Immature natural killer cell (primary cell): ENCODE measurements around the gene CUBN. TPM values are rescaled to one million over a fixed set of nuclear protein-coding genes. Genes with fewer than 3 reads are reported as not detected.

Experiments used
- DNase-seq, 3 donors: peaks; one replicate each; pipeline ENCODE4 v3.0.0; 2022; ENCODE audit warnings: mixed read lengths in 1 of 3
- H3K27ac Mint-ChIP-seq, 6 donors: one replicate each; pipeline ENCODE4 v1.8.0; 2020; ENCODE audit warnings: mixed read lengths in 6 of 6, mild to moderate bottlenecking in 5 of 6, inconsistent platforms in 4 of 6, moderate library complexity in 3 of 6
- H3K27me3 Mint-ChIP-seq, 3 donors: one replicate each; pipeline ENCODE4 v1.8.0; 2020 to 2021; ENCODE audit warnings: low read depth in 3 of 3, mild to moderate bottlenecking in 3 of 3, mixed read lengths in 3 of 3, moderate library complexity in 3 of 3, inconsistent platforms in 1 of 3
- H3K36me3 Mint-ChIP-seq, 3 donors: one replicate each; pipeline ENCODE4 v1.8.0; 2020; ENCODE audit warnings: mixed read lengths in 3 of 3, inconsistent platforms in 2 of 3, mild to moderate bottlenecking in 2 of 3
- H3K4me1 Mint-ChIP-seq, 2 donors: one replicate each; pipeline ENCODE4 v1.8.0; 2020; ENCODE audit warnings: inconsistent platforms in 2 of 2, mild to moderate bottlenecking in 2 of 2, mixed read lengths in 2 of 2, moderate library complexity in 1 of 2
- H3K4me3 Mint-ChIP-seq, 5 donors: one replicate each; pipeline ENCODE4 v1.8.0; 2020; ENCODE audit warnings: mild to moderate bottlenecking in 5 of 5, mixed read lengths in 5 of 5, inconsistent platforms in 3 of 5, moderate library complexity in 3 of 5
- H3K9me3 Mint-ChIP-seq, 6 donors: one replicate each; pipeline ENCODE4 v1.8.0; 2020; ENCODE audit warnings: mild to moderate bottlenecking in 6 of 6, mixed read lengths in 6 of 6, inconsistent platforms in 4 of 6, moderate library complexity in 3 of 6
- polyA plus RNA-seq, 3 donors: library from polyadenylated mRNA; unstranded; fragments of 300-500 nt; fragmentation: Illumina TruSeq; gene quantifications; one replicate each; pipeline ENCODE4 v1.2.3, GENCODE V29; 2021

Gene CUBN
- polyA plus RNA-seq, 3 donors from 2014 or later = 0.16 to 1.2 TPM; not detected in 1

GRCh38 chr10:16909961-16910792 lies 219.4 kb downstream of the CUBN start:
- Mint-ChIP-seq H3K4me1 (no peaks in the 10 kb centered on the region), H3K9me3 (no peaks in the 10 kb centered on the region), H3K27me3 (peaks cover 0 to 8% (median 2%) of the 10 kb centered on the region in 3 donors), H3K4me3 (no peak overlapping the region), H3K36me3 (peaks cover 0 to 14% (median 7%) of the 10 kb centered on the region in 3 donors), H3K27ac (no peak overlapping the region)
- DNase-seq = no peak

- Mint-ChIP-seq H3K4me3 (no peak overlapping the region), H3K27me3 (peaks cover 0 to 8% (median 2%) of the 10 kb centered on the region in 3 donors), H3K4me1 (no peaks in the 10 kb centered on the region), H3K36me3 (peaks cover 0 to 12% (median 7%) of the 10 kb centered on the region in 3 donors), H3K9me3 (no peaks in the 10 kb centered on the region), H3K27ac (no peak overlapping the region)
- DNase-seq = no peak
Measured at GRCh38 chr10:16909271-16909767, 220.3 kb downstream of the CUBN start.

- peaks cover 0 to 8% (median 6%) of the 10 kb centered on the region in 3 donors for H3K36me3 Mint-ChIP-seq
- peaks cover 1 to 8% (median 3%) of the 10 kb centered on the region in 3 donors for H3K27me3 Mint-ChIP-seq
- H3K4me1 Mint-ChIP-seq = peaks cover 1 to 3% of the 10 kb centered on the region in 2 donors
- no peak overlapping the region for H3K4me3 Mint-ChIP-seq
- DNase-seq = no peak
- H3K27ac Mint-ChIP-seq = no peak overlapping the region
- no peaks in the 10 kb centered on the region for H3K9me3 Mint-ChIP-seq
Measured at GRCh38 chr10:16907687-16908086, 221.9 kb downstream of the CUBN start.

GRCh38 chr10:16905320-16905719 lies 224.3 kb downstream of the CUBN start:
- Mint-ChIP-seq H3K27ac (no peak overlapping the region), H3K4me1 (peaks cover 2 to 8% of the 10 kb centered on the region in 2 donors), H3K9me3 (no peaks in the 10 kb centered on the region), H3K4me3 (no peak overlapping the region), H3K27me3 (peaks cover 0 to 4% (median 3%) of the 10 kb centered on the region in 3 donors), H3K36me3 (peaks cover 0 to 5% (median 3%) of the 10 kb centered on the region in 3 donors)
- DNase-seq = no peak

- Mint-ChIP-seq H3K4me1 (peaks cover 2 to 8% of the 10 kb centered on the region in 2 donors), H3K9me3 (no peaks in the 10 kb centered on the region), H3K4me3 (no peak overlapping the region), H3K27me3 (peaks cover 0 to 3% (median 0%) of the 10 kb centered on the region in 3 donors), H3K27ac (no peak overlapping the region), H3K36me3 (peaks cover 0 to 5% (median 3%) of the 10 kb centered on the region in 3 donors)
- DNase-seq = no peak
Measured at GRCh38 chr10:16904639-16905061, 225.0 kb downstream of the CUBN start.

- DNase-seq = no peak
- peaks cover 2 to 8% of the 10 kb centered on the region in 2 donors for H3K4me1 Mint-ChIP-seq
- peaks cover 0 to 3% (median 0%) of the 10 kb centered on the region in 3 donors for H3K27me3 Mint-ChIP-seq
- H3K9me3 Mint-ChIP-seq = no peaks in the 10 kb centered on the region
- H3K4me3 Mint-ChIP-seq = no peak overlapping the region
- peaks cover 0 to 5% (median 3%) of the 10 kb centered on the region in 3 donors for H3K36me3 Mint-ChIP-seq
- no peak overlapping the region for H3K27ac Mint-ChIP-seq
Measured at GRCh38 chr10:16904049-16904448, 225.6 kb downstream of the CUBN start.

GRCh38 chr10:16902606-16903005 lies 227.0 kb downstream of the CUBN start:
- peaks cover 0 to 5% (median 3%) of the 10 kb centered on the region in 3 donors for H3K36me3 Mint-ChIP-seq
- peaks cover 2 to 8% of the 10 kb centered on the region in 2 donors for H3K4me1 Mint-ChIP-seq
- H3K4me3 Mint-ChIP-seq = peak overlapping the region in 1 of 5 donors; percentile 36
- peaks cover 0 to 3% (median 0%) of the 10 kb centered on the region in 3 donors for H3K27me3 Mint-ChIP-seq
- H3K9me3 Mint-ChIP-seq = no peaks in the 10 kb centered on the region
- DNase-seq = no peak
- peak overlapping the region in 1 of 6 donors; percentile 6 for H3K27ac Mint-ChIP-seq

- peaks cover 2 to 8% of the 10 kb centered on the region in 2 donors for H3K4me1 Mint-ChIP-seq
- H3K36me3 Mint-ChIP-seq = peaks cover 0 to 10% (median 3%) of the 10 kb centered on the region in 3 donors
- H3K9me3 Mint-ChIP-seq = no peaks in the 10 kb centered on the region
- no peak overlapping the region for H3K27ac Mint-ChIP-seq
- no peak for DNase-seq
- H3K4me3 Mint-ChIP-seq = no peak overlapping the region
- peaks cover 0 to 4% (median 0%) of the 10 kb centered on the region in 3 donors for H3K27me3 Mint-ChIP-seq
Measured at GRCh38 chr10:16901106-16901505, 228.5 kb downstream of the CUBN start.

- H3K9me3 Mint-ChIP-seq = no peaks in the 10 kb centered on the region
- H3K36me3 Mint-ChIP-seq = peaks cover 3 to 10% (median 3%) of the 10 kb centered on the region in 3 donors
- DNase-seq = no peak
- H3K4me3 Mint-ChIP-seq = no peak overlapping the region
- H3K27me3 Mint-ChIP-seq = peaks cover 0 to 2% (median 2%) of the 10 kb centered on the region in 3 donors
- no peaks in the 10 kb centered on the region for H3K4me1 Mint-ChIP-seq
- no peak overlapping the region for H3K27ac Mint-ChIP-seq
Measured at GRCh38 chr10:16896993-16897392, 232.6 kb downstream of the CUBN start.

- no peak overlapping the region for H3K27ac Mint-ChIP-seq
- peaks cover 4 to 11% of the 10 kb centered on the region in 2 donors for H3K4me1 Mint-ChIP-seq
- DNase-seq = no peak
- peaks cover 2 to 4% (median 2%) of the 10 kb centered on the region in 3 donors for H3K27me3 Mint-ChIP-seq
- peaks cover 0 to 4% (median 3%) of the 10 kb centered on the region in 3 donors for H3K36me3 Mint-ChIP-seq
- H3K4me3 Mint-ChIP-seq = no peak overlapping the region
- H3K9me3 Mint-ChIP-seq = no peaks in the 10 kb centered on the region
Measured at GRCh38 chr10:16894821-16895220, 234.8 kb downstream of the CUBN start.

- no peaks in the 10 kb centered on the region for H3K9me3 Mint-ChIP-seq
- peaks cover 0 to 4% (median 3%) of the 10 kb centered on the region in 3 donors for H3K36me3 Mint-ChIP-seq
- H3K4me3 Mint-ChIP-seq = no peak overlapping the region
- H3K4me1 Mint-ChIP-seq = peaks cover 4 to 11% of the 10 kb centered on the region in 2 donors
- no peak for DNase-seq
- no peak overlapping the region for H3K27ac Mint-ChIP-seq
- H3K27me3 Mint-ChIP-seq = peaks cover 2 to 4% (median 4%) of the 10 kb centered on the region in 3 donors
Measured at GRCh38 chr10:16893664-16894063, 235.9 kb downstream of the CUBN start.

GRCh38 chr10:16891375-16892313 lies 238.0 kb downstream of the CUBN start:
- peak overlapping the region in 2 of 6 donors; percentile 8 to 17 for H3K27ac Mint-ChIP-seq
- H3K36me3 Mint-ChIP-seq = peaks cover 2 to 6% (median 3%) of the 10 kb centered on the region in 3 donors
- H3K4me1 Mint-ChIP-seq = peaks cover 4 to 11% of the 10 kb centered on the region in 2 donors
- H3K9me3 Mint-ChIP-seq = no peaks in the 10 kb centered on the region
- H3K4me3 Mint-ChIP-seq = peak overlapping the region in 1 of 5 donors; percentile 61
- DNase-seq = peak in 2 of 3 donors; percentile 26 to 41
- peaks cover 2 to 6% (median 4%) of the 10 kb centered on the region in 3 donors for H3K27me3 Mint-ChIP-seq

GRCh38 chr10:16890691-16891090 lies 238.9 kb downstream of the CUBN start:
- Mint-ChIP-seq H3K27ac (no peak overlapping the region), H3K4me1 (peaks cover 4 to 11% of the 10 kb centered on the region in 2 donors), H3K36me3 (peaks cover 0 to 6% (median 3%) of the 10 kb centered on the region in 3 donors), H3K9me3 (no peaks in the 10 kb centered on the region), H3K27me3 (peaks cover 1 to 6% (median 4%) of the 10 kb centered on the region in 3 donors), H3K4me3 (no peak overlapping the region)
- DNase-seq = no peak
